Skeletal muscle satellite cell (primary cell): ENCODE data around the gene UPP1.
"Not testable (repeated sequence)": the region's sequence is repeated elsewhere in the genome, so short reads cannot be mapped to it uniquely, and the experiment has no call there.

Source experiments
- H3K27me3 ChIP-seq: 2 replicates; pipeline ENCODE4 v1.7.0; 2013; ENCODE audit warnings: low read length; ENCODE audit not compliant: control insufficient read depth, insufficient read depth
- H3K36me3 ChIP-seq: 2 replicates; pipeline ENCODE4 v1.7.0; 2013; ENCODE audit warnings: mild to moderate bottlenecking, control low read depth, low read length; ENCODE audit not compliant: insufficient read depth
- H3K4me1 ChIP-seq: 2 replicates; pipeline ENCODE4 v1.7.0; 2013; ENCODE audit warnings: low read length; ENCODE audit not compliant: control insufficient read depth, insufficient read depth
- H3K4me2 ChIP-seq: 2 replicates; pipeline ENCODE4 v1.7.0; 2013; ENCODE audit warnings: mild to moderate bottlenecking, low read length
- H3K4me3 ChIP-seq: 2 replicates; pipeline ENCODE4 v1.7.0; 2013; ENCODE audit warnings: low read length
- H3K9ac ChIP-seq: 2 replicates; pipeline ENCODE4 v1.7.0; 2013; ENCODE audit warnings: mild to moderate bottlenecking, low read depth, low read length, moderate library complexity
- H3K9me3 ChIP-seq: replicated peaks from 2 replicates; pipeline ENCODE4 v1.7.0; 2013; ENCODE audit warnings: mild to moderate bottlenecking, control low read depth, low read length

The UPP1 gene

DNA sequence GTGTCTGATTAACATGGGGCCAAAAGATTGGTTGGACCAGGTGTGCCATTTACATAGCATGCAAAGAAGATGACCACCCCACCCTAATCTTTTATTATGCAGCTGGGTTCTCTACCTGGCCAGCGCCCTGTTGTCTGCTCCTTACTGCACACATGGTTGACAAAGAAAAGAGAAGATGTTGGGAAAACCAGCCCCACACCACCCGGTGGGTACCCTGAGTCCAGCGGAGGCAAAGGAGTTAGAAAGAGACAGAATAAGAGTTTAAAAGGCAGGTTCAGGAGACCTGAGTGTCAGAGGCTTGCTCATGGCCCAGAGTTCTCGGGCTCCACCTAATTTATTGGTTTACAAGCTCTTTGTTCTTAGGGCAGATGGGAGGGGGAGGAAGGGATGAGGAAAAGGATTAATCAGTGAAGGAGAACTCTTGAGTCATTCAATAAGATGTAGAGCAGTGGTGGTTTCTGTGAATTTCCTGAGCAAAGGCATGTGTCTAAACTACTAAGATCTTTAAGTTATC, 58.1 kb downstream of the UPP1 start:
- H3K4me1 ChIP-seq: no peaks in the 10 kb centered on the region
- H3K27me3 ChIP-seq: peaks cover 26% of the 10 kb centered on the region
- H3K9me3 ChIP-seq: no peaks in the 10 kb centered on the region
- H3K4me2 ChIP-seq: no peak overlapping the region
- H3K4me3 ChIP-seq: no peak overlapping the region
- H3K36me3 ChIP-seq: no peaks in the 10 kb centered on the region
- no peak overlapping the region for H3K9ac ChIP-seq

DNA sequence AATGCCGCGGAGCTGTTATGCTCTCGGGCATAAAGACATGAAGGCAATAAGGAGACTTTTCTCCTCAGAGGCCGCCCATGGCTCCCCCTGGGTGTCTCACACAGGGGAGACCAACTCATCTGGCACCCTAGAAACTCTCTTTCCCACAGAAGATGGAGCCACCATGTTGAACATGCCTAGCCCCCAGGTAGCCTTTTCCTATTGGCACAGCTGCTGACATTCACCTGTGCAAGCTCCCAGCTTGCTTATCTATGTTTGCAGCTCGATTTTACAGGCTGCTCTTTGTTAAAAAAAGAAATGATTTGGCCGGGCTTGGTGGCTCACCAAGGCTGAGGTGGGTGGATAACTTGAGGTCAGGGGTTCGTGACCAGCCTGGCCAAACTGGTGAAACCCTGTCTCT, 58.6 kb downstream of the UPP1 start:
- H3K4me2 ChIP-seq, H3K4me3 ChIP-seq, H3K9me3 ChIP-seq, H3K4me1 ChIP-seq, H3K9ac ChIP-seq, H3K36me3 ChIP-seq: not testable (repeated sequence)
- H3K27me3 ChIP-seq: peaks cover 26% of the 10 kb centered on the region

DNA sequence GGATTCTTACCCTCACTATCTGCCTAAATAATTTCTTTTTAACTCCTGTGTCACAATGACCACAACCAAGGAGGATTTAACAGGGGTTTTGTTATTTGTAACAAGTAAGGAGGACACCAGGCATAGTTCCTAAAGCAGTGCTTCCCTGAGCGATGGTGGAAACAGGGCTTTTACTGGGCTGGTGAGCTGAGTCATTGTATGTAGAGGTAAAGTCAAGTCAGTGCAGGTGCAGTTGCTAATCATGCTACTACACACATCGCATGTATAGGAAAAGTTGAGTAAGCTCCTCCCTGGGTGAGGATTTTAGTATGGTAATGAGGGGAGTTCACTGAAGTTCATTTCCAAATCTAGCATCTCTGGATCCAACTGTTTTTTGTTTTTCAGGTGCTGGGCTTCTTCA, 59.2 kb downstream of the UPP1 start:
- Histone ChIP-seq H3K4me2 (no peak overlapping the region), H3K9me3 (no peaks in the 10 kb centered on the region), H3K4me1 (no peaks in the 10 kb centered on the region), H3K4me3 (no peak overlapping the region), H3K9ac (no peak overlapping the region), H3K36me3 (no peaks in the 10 kb centered on the region), H3K27me3 (peaks cover 26% of the 10 kb centered on the region)

DNA sequence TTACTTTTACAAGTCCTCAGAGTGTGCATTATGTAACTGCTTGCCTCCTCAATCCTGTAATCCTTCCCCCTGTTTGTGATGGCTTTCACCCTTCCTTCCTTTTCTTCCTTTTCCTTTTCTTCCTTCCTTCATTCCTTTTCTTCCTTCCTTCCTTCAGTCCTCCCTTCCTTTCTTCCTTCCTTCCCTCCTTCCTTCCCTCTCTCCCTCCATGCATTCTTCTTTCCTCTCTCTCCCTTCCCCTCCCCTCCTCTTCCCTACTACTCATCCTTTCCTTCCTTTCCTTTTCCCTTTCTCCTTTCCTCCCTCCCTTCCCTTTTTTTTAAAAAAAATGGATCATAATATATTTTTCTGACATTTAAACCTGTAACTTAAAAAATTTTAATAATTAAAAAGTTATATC, 60.0 kb downstream of the UPP1 start:
- Histone ChIP-seq H3K27me3 (peaks cover 26% of the 10 kb centered on the region), H3K4me2 (no peak overlapping the region), H3K4me1 (no peaks in the 10 kb centered on the region), H3K9ac (no peak overlapping the region), H3K36me3 (no peaks in the 10 kb centered on the region), H3K9me3 (no peaks in the 10 kb centered on the region), H3K4me3 (no peak overlapping the region)

- H3K36me3 ChIP-seq: no peaks in the 10 kb centered on the region
- H3K4me1 ChIP-seq: no peaks in the 10 kb centered on the region
- no peaks in the 10 kb centered on the region for H3K9me3 ChIP-seq
- H3K27me3 ChIP-seq: peaks cover 26% of the 10 kb centered on the region
- H3K4me3 ChIP-seq: no peak overlapping the region
- no peak overlapping the region for H3K9ac ChIP-seq
- no peak overlapping the region for H3K4me2 ChIP-seq
These were observed 61.0 kb downstream of the UPP1 start for GRCh38 chr7:48150086-48150485.

DNA sequence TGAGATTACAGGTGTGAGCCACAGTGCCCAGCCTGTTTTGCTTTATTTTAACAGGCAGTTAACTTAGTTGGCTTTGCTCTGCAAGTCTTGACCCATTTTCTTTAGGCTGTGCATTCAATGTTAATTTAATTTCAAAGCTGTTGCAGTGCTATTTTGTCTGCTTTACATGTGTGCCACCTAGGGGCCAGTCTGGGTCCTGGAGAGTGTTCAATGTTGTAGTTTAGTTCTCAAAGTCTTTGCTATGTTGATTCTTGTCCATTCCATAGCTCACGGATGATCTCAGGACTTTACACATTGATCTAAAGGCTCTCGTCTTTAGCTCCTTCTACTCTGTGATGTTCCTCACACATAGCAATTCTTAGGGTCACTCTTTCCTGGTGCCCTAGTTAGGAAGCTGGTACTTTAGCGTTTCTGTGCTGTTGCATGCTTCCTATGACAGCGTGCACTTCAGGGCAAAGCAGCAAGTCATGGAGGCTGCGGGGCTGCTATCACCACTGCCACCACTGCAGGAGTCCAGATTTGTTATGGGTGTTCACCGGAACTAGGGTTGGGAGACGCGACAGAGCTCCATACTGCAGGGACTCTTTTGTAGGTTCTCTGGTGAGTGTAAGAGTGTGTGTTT, 65.8 kb downstream of the UPP1 start:
- no peak overlapping the region for H3K4me3 ChIP-seq
- H3K9ac ChIP-seq: no peak overlapping the region
- peaks cover 11% of the 10 kb centered on the region for H3K4me1 ChIP-seq
- no peaks in the 10 kb centered on the region for H3K36me3 ChIP-seq
- H3K4me2 ChIP-seq: no peak overlapping the region
- H3K9me3 ChIP-seq: no peaks in the 10 kb centered on the region
- H3K27me3 ChIP-seq: peaks cover 20% of the 10 kb centered on the region
